HG03039 (cell line): Measurements from ENCODE around the gene AFF1.

Experiments used
- ATAC-seq: cut with Tn5 transposase; IDR thresholded peaks from one replicate; pipeline ENCODE4 v1.9.1; 2021; ENCODE audit warnings: mild to moderate bottlenecking, moderate library complexity; ENCODE audit not compliant: unreplicated experiment

AFF1 gene

GRCh38 chr4:86947501-86948120, 12.8 kb downstream of the AFF1 start:
- no peak for ATAC-seq

GRCh38 chr4:86948276-86948675, 13.5 kb downstream of the AFF1 start:
- no peak for ATAC-seq

GRCh38 chr4:86950831-86951525, 16.2 kb downstream of the AFF1 start:
- no peak for ATAC-seq

- ATAC-seq: no peak
These were observed 21.2 kb downstream of the AFF1 start for GRCh38 chr4:86955888-86956451.

GRCh38 chr4:86957215-86957614, 22.4 kb downstream of the AFF1 start:
- peak; percentile 50 for ATAC-seq

GRCh38 chr4:86959588-86960500, 25.0 kb downstream of the AFF1 start:
- ATAC-seq: no peak

- no peak for ATAC-seq
These were observed 25.7 kb downstream of the AFF1 start for GRCh38 chr4:86960557-86960961.

- no peak for ATAC-seq
These were observed 26.3 kb downstream of the AFF1 start for GRCh38 chr4:86961116-86961515.

- peak; percentile 78 for ATAC-seq
These were observed 26.9 kb downstream of the AFF1 start for GRCh38 chr4:86961605-86962295.

- no peak for ATAC-seq
These were observed 28.9 kb downstream of the AFF1 start for GRCh38 chr4:86963697-86964096.

- peak; percentile 52 for ATAC-seq
These were observed 30.5 kb downstream of the AFF1 start for GRCh38 chr4:86965019-86965976.

GRCh38 chr4:86967073-86967472, 32.3 kb downstream of the AFF1 start:
- no peak for ATAC-seq

GRCh38 chr4:86967798-86968197, 33.0 kb downstream of the AFF1 start:
- ATAC-seq: no peak

- no peak for ATAC-seq
These were observed 33.7 kb downstream of the AFF1 start for GRCh38 chr4:86968547-86968946.

- no peak for ATAC-seq
These were observed 35.9 kb downstream of the AFF1 start for GRCh38 chr4:86970447-86971354.

- ATAC-seq: no peak
These were observed 36.5 kb downstream of the AFF1 start for GRCh38 chr4:86971355-86971683.

- no peak for ATAC-seq
These were observed 38.2 kb downstream of the AFF1 start for GRCh38 chr4:86972997-86973396.

GRCh38 chr4:86973668-86974067, 38.9 kb downstream of the AFF1 start:
- ATAC-seq: no peak

GRCh38 chr4:86974551-86974994, 39.8 kb downstream of the AFF1 start:
- ATAC-seq: no peak
